ENCODE data around the gene B4GALT5.
"Not testable (repeated sequence)": the region's sequence is repeated elsewhere in the genome, so short reads cannot be mapped to it uniquely, and the experiment has no call there.

Gene B4GALT5

GRCh38 chr20:49631061-49631716, 82.5 kb downstream of the B4GALT5 start:
- no peak overlapping the region for H3K4me3 ChIP-seq (replicated peaks; ENCODE audit: low read depth, low read length)
- no peak for DNase-seq (ENCODE audit: extremely low read depth, low read depth)

GRCh38 chr20:49630396-49630951, 83.2 kb downstream of the B4GALT5 start:
- DNase-seq (ENCODE audit: extremely low read depth, low read depth), result no peak
- TF ChIP-seq, protein P1, sequence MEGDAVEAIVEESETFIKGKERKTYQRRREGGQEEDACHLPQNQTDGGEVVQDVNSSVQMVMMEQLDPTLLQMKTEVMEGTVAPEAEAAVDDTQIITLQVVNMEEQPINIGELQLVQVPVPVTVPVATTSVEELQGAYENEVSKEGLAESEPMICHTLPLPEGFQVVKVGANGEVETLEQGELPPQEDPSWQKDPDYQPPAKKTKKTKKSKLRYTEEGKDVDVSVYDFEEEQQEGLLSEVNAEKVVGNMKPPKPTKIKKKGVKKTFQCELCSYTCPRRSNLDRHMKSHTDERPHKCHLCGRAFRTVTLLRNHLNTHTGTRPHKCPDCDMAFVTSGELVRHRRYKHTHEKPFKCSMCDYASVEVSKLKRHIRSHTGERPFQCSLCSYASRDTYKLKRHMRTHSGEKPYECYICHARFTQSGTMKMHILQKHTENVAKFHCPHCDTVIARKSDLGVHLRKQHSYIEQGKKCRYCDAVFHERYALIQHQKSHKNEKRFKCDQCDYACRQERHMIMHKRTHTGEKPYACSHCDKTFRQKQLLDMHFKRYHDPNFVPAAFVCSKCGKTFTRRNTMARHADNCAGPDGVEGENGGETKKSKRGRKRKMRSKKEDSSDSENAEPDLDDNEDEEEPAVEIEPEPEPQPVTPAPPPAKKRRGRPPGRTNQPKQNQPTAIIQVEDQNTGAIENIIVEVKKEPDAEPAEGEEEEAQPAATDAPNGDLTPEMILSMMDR (IDR thresholded peaks at IDR 0.05; ENCODE audit: low read depth, low read length, missing control alignments), result no peak
- H3K4me3 ChIP-seq (replicated peaks; ENCODE audit: low read depth, low read length), result no peak overlapping the region

More at GRCh38 chr20:49631061-49631716, 82.5 kb downstream of the B4GALT5 start:
- TF ChIP-seq, protein P1 (IDR thresholded peaks at IDR 0.05; ENCODE audit: low read depth, low read length, missing control alignments), result no peak

DNA sequence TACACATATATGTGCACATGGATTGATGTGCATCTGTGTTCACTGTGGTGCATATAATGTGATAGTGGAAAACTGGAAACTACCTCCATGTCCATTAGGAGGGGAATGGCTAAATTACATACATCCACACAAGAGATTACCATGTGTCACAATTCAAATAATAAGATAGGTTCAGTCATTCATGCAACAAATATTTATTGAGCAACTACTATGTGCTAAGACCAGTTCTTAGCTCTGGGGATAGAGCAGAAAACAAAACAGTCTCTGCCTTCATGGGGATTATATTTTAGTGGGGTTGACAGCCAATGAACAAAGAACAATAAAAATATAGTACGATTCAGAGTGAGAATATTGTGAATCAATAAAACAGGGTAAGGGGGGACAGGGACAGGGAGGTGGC, 84.1 kb downstream of the B4GALT5 start:
- no peak overlapping the region for H3K4me3 ChIP-seq (replicated peaks; ENCODE audit: low read depth, low read length)
- DNase-seq (ENCODE audit: extremely low read depth, low read depth), result no peak
- TF ChIP-seq, protein P1 (IDR thresholded peaks at IDR 0.05; ENCODE audit: low read depth, low read length, missing control alignments), result no peak

DNA sequence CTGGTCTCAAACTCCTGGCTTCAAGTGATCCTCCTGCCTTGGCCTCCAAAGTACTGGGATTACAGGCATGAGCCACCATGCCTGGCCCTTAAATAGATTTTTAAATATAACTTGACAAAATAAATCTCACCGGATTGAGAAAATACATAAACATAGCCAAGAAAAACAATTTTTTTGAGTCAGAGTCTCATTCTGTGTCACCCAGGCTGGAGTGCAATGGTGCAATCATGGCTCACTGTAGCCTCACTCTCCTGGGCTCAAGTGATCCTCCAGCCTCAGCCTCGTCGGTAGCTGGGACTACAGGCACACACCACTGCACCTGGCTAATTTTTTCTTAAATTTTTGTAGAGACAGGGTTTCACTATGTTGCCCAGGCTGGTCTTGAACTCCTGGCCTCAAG, 85.4 kb downstream of the B4GALT5 start:
- H3K4me3 ChIP-seq (replicated peaks; ENCODE audit: low read depth, low read length); DNase-seq (ENCODE audit: extremely low read depth, low read depth): not testable (repeated sequence)

- TF ChIP-seq, protein P1 (IDR thresholded peaks at IDR 0.05; ENCODE audit: low read depth, low read length, missing control alignments), result no peak
- no peak for DNase-seq (ENCODE audit: extremely low read depth, low read depth)
- no peak overlapping the region for H3K4me3 ChIP-seq (replicated peaks; ENCODE audit: low read depth, low read length)
Observed at GRCh38 chr20:49627329-49627761, 86.3 kb downstream of the B4GALT5 start.

GRCh38 chr20:49624988-49625387, 88.7 kb downstream of the B4GALT5 start:
- DNase-seq (ENCODE audit: extremely low read depth, low read depth); H3K4me3 ChIP-seq (replicated peaks; ENCODE audit: low read depth, low read length): not testable (repeated sequence)

- H3K4me3 ChIP-seq (replicated peaks; ENCODE audit: low read depth, low read length), result no peak overlapping the region
- TF ChIP-seq, protein P1 (IDR thresholded peaks at IDR 0.05; ENCODE audit: low read depth, low read length, missing control alignments), result no peak
- DNase-seq (ENCODE audit: extremely low read depth, low read depth), result no peak
Observed at GRCh38 chr20:49624317-49624716, 89.4 kb downstream of the B4GALT5 start.

DNA sequence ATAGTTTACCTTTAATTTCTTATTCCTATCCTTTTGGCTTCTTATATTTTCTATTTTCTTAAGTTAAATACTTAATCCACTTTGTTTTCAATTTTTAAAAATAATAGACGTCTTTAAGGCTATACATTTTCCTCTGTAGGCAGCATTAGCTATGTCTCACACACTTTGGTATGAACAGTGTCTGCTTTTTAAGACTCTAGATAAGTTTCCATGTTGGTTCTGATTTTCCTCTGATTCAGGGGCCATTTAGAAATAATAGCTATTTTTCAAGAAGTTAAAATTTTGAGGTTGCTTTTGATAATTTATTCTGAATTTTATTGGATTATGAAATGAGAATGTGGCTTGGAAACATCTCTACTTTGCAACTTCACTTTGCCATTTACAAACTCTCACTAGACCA, 91.4 kb downstream of the B4GALT5 start:
- TF ChIP-seq, protein P1 (IDR thresholded peaks at IDR 0.05; ENCODE audit: low read depth, low read length, missing control alignments), result no peak
- no peak overlapping the region for H3K4me3 ChIP-seq (replicated peaks; ENCODE audit: low read depth, low read length)
- DNase-seq (ENCODE audit: extremely low read depth, low read depth), result no peak
